WTC11 (cell line): ENCODE data around the gene DCXR. TPM values are rescaled to one million over a fixed set of nuclear protein-coding genes. Genes with fewer than 3 reads are reported as not detected.
A peak's percentile ranks its signal among the peaks of the same experiment; 100 is the strongest.

Experiments
- ATAC-seq: fragments of 200-7000 bp; cut with Tn5 transposase; 2 replicates; pipeline ENCODE4 v1.10.0; 2021; ENCODE audit warnings: mild to moderate bottlenecking, moderate library complexity
- CTCF ChIA-PET: fragments of 300-600 bp; sonication (Branson Sonifier 250); formaldehyde crosslinking; loops from one replicate; lab custom pipeline; 2021; ENCODE audit warnings: antibody characterized with exemption; lab: Charles Lee
- POLR2A ChIA-PET: fragments of 350-600 bp; sonication (Branson Sonifier 250); formaldehyde crosslinking; loops from one replicate; lab custom pipeline; 2021; ENCODE audit warnings: antibody characterized with exemption; lab: Charles Lee
- DNase-seq: peaks from one replicate; pipeline ENCODE4 v3.0.0; 2021; ENCODE audit warnings: low spot score
- H3K27ac Mint-ChIP-seq: 2 replicates; pipeline ENCODE4 v1.8.0; 2021; ENCODE audit warnings: mixed read lengths
- H3K27me3 Mint-ChIP-seq: 2 replicates; pipeline ENCODE4 v1.8.0; 2021; ENCODE audit warnings: low read depth, mild to moderate bottlenecking, moderate library complexity, mixed read lengths
- H3K36me3 Mint-ChIP-seq: 2 replicates; pipeline ENCODE4 v1.8.0; 2021; ENCODE audit warnings: mixed read lengths
- H3K4me1 Mint-ChIP-seq: 2 replicates; pipeline ENCODE4 v1.8.0; 2022; ENCODE audit warnings: mixed read lengths
- H3K4me3 Mint-ChIP-seq: 2 replicates; pipeline ENCODE4 v1.8.0; 2021; ENCODE audit warnings: mild to moderate bottlenecking, moderate library complexity, mixed read lengths
- H3K9me3 Mint-ChIP-seq: 2 replicates; pipeline ENCODE4 v1.8.0; 2021; ENCODE audit warnings: mixed read lengths
- AFF4 ChIP-seq: sonication (generic); formaldehyde crosslinking; IDR thresholded peaks from 2 replicates; pipeline ENCODE4 v1.8.1; 2023; ENCODE audit warnings: mild to moderate bottlenecking, missing genetic modification reagents, borderline replicate concordance
- ELF4 ChIP-seq: sonication (generic); formaldehyde crosslinking; IDR thresholded peaks from 2 replicates; pipeline ENCODE4 v1.8.1; 2022; ENCODE audit warnings: low read depth, mild to moderate bottlenecking, moderate library complexity, missing genetic modification reagents
- FOXP4 ChIP-seq: sonication (generic); formaldehyde crosslinking; IDR thresholded peaks from 2 replicates; pipeline ENCODE4 v1.8.0; 2022; ENCODE audit warnings: mild to moderate bottlenecking, missing genetic modification reagents
- HMGXB4 ChIP-seq: sonication (generic); formaldehyde crosslinking; IDR thresholded peaks from 2 replicates; pipeline ENCODE4 v1.8.1; 2023; ENCODE audit warnings: mild to moderate bottlenecking, moderate library complexity, missing genetic modification reagents
- IRF2 ChIP-seq: sonication (generic); formaldehyde crosslinking; IDR thresholded peaks from 2 replicates; pipeline ENCODE4 v1.8.0; 2022; ENCODE audit warnings: low read depth, missing genetic modification reagents, borderline replicate concordance
- JAZF1 ChIP-seq: fragments of 250-450 bp; sonication (Bioruptor Pico); IDR thresholded peaks from 2 replicates; pipeline ENCODE4 v1.9.0; 2021; ENCODE audit warnings: moderate library complexity, mild to moderate bottlenecking, inconsistent platforms
- NR1H2 ChIP-seq: sonication (generic); formaldehyde crosslinking; IDR thresholded peaks from 2 replicates; pipeline ENCODE4 v1.9.0; 2021; ENCODE audit warnings: mild to moderate bottlenecking, moderate library complexity, missing genetic modification reagents
- RELA ChIP-seq: sonication (generic); formaldehyde crosslinking; IDR thresholded peaks from 2 replicates; pipeline ENCODE4 v1.8.1; 2022; ENCODE audit warnings: missing genetic modification reagents, mild to moderate bottlenecking, borderline replicate concordance
- SMAD4 ChIP-seq: sonication (generic); formaldehyde crosslinking; IDR thresholded peaks from 2 replicates; pipeline ENCODE4 v1.8.0; 2022; ENCODE audit warnings: mild to moderate bottlenecking, missing genetic modification reagents
- ZMAT4 ChIP-seq: fragments of 250-450 bp; sonication (Bioruptor Pico); IDR thresholded peaks from 2 replicates; pipeline ENCODE4 v1.9.0; 2021; ENCODE audit warnings: mild to moderate bottlenecking
- ZNF671 ChIP-seq: fragments of 250-450 bp; sonication (Bioruptor Pico); IDR thresholded peaks from 2 replicates; pipeline ENCODE4 v1.8.0; 2021; ENCODE audit warnings: mild to moderate bottlenecking
- total RNA-seq: library from RNA; stranded (reverse); gene quantifications from 3 replicates; pipeline ENCODE4 v1.2.3, GENCODE V29; 2021
- TF ChIP-seq, protein P1 (sequence below): fragments of 200-600 bp; IDR thresholded peaks from 2 replicates; pipeline ENCODE4 v1.8.0; 2022; ENCODE audit warnings: antibody characterized with exemption
- TF ChIP-seq, protein P2 (sequence below): sonication (generic); formaldehyde crosslinking; IDR thresholded peaks from 2 replicates; pipeline ENCODE4 v1.8.1; 2022; ENCODE audit warnings: mild to moderate bottlenecking, moderate library complexity, missing genetic modification reagents
- TF ChIP-seq, protein P3 (sequence below): sonication (generic); formaldehyde crosslinking; IDR thresholded peaks from 2 replicates; pipeline ENCODE4 v1.8.0; 2022; ENCODE audit warnings: mild to moderate bottlenecking, missing genetic modification reagents
- TF ChIP-seq, protein P4 (sequence below): sonication (generic); formaldehyde crosslinking; IDR thresholded peaks from 2 replicates; pipeline ENCODE4 v1.8.0; 2022; ENCODE audit warnings: mild to moderate bottlenecking, missing genetic modification reagents

Gene DCXR
- total RNA-seq, 1 experiment from 2014 or later = 130 TPM

GRCh38 chr17:82064433-82065192, 27.1 kb upstream of the DCXR start:
- Mint-ChIP-seq H3K27ac (no peak overlapping the region), H3K4me1 (0 out of 2 replicates have a peak, but pooled peaks cover 2% of the 10 kb centered on the region), H3K9me3 (no peaks in the 10 kb centered on the region), H3K36me3 (peaks cover 3% of the 10 kb centered on the region; the same call in 1 of the 2 replicates), H3K27me3 (no peaks in the 10 kb centered on the region; the same call in 1 of the 2 replicates), H3K4me3 (peak overlapping the region; percentile 67)
- POLR2A ChIA-PET = no interaction called here
- ATAC-seq = no peak; the same call in 1 of the 2 replicates
- CTCF ChIA-PET = interaction anchor here (1.4 to 3.4 kb wide), 4 partner anchors 27 to 89 kb away, joined by 5 to 19 read pairs (median 8); partner anchors contain the start of gene DCXR
- no peak for DNase-seq
- no peak for TF ChIP-seq IRF2 (CRISPR knock-in tag)
- TF ChIP-seq, protein P1, sequence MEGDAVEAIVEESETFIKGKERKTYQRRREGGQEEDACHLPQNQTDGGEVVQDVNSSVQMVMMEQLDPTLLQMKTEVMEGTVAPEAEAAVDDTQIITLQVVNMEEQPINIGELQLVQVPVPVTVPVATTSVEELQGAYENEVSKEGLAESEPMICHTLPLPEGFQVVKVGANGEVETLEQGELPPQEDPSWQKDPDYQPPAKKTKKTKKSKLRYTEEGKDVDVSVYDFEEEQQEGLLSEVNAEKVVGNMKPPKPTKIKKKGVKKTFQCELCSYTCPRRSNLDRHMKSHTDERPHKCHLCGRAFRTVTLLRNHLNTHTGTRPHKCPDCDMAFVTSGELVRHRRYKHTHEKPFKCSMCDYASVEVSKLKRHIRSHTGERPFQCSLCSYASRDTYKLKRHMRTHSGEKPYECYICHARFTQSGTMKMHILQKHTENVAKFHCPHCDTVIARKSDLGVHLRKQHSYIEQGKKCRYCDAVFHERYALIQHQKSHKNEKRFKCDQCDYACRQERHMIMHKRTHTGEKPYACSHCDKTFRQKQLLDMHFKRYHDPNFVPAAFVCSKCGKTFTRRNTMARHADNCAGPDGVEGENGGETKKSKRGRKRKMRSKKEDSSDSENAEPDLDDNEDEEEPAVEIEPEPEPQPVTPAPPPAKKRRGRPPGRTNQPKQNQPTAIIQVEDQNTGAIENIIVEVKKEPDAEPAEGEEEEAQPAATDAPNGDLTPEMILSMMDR = no peak
- TF ChIP-seq RELA (CRISPR knock-in tag) = no peak
- TF ChIP-seq, protein P2, sequence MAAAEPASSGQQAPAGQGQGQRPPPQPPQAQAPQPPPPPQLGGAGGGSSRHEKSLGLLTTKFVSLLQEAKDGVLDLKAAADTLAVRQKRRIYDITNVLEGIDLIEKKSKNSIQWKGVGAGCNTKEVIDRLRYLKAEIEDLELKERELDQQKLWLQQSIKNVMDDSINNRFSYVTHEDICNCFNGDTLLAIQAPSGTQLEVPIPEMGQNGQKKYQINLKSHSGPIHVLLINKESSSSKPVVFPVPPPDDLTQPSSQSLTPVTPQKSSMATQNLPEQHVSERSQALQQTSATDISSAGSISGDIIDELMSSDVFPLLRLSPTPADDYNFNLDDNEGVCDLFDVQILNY (CRISPR knock-in tag) = no peak
- no peak for TF ChIP-seq NR1H2 (CRISPR knock-in tag)
- TF ChIP-seq, protein P3, sequence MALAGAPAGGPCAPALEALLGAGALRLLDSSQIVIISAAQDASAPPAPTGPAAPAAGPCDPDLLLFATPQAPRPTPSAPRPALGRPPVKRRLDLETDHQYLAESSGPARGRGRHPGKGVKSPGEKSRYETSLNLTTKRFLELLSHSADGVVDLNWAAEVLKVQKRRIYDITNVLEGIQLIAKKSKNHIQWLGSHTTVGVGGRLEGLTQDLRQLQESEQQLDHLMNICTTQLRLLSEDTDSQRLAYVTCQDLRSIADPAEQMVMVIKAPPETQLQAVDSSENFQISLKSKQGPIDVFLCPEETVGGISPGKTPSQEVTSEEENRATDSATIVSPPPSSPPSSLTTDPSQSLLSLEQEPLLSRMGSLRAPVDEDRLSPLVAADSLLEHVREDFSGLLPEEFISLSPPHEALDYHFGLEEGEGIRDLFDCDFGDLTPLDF (CRISPR knock-in tag) = no peak
- no peak for TF ChIP-seq ZNF671 (CRISPR knock-in tag)
- TF ChIP-seq ZMAT4 (CRISPR knock-in tag) = no peak

DNA sequence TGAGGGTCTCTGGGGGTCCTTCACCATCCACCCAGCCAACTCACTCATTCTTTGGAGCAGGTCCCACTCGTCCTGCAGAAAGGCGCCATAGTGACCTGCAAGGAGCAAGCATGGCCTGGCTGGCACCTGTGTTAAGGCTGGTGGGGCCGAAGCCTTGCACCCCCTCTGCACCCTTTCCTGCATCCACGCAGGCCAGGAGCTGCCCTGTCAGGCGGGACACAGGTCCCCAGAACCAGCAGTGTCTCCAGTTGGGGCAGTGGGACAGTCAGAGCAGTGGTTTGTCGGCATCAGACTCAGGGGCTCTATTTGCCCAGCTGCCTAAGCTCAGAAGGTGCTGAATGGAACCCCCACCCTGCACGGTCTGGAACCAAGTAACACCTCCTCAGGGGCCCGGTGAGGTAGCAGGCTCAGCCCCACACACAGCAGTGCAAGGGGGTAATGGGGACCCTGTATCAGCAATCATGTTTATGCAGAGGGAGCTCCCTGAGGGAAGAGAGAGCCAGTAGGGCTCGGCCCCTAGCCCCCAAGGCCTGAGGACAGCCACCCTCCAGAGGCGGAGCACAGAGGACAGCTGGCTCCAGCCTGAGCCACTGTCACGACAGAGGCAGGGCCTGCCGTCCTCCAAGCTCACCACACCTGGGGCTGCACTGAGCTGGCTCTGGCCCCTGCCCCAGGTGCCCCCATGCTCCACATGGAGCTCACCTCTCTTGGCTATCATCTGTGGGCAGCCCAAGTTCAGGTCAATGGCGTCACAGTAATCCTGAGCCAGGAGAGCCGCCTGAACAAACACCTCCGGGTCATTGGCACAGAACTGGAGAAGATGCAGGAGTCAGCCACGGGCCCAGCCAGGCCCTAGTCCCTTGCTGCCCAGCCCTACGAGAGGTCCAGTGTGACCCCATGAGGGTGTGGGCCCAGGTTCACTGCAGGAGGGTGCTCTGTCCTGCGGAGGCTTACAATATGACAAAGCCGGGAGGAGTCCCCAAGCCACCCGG, 26.2 kb upstream of the DCXR start:
- H3K27ac Mint-ChIP-seq = no peak overlapping the region
- no peak for TF ChIP-seq FOXP4
- TF ChIP-seq, all 79 proteins: peak for 0
- H3K4me1 Mint-ChIP-seq = 0 out of 2 replicates have a peak, but pooled peaks cover 2% of the 10 kb centered on the region
- peaks cover 3% of the 10 kb centered on the region; the same call in 1 of the 2 replicates for H3K36me3 Mint-ChIP-seq
- ChIA-PET CTCF (interaction anchor here (0.7 to 2.6 kb wide), 4 partner anchors 26 to 90 kb away, joined by 3 to 19 read pairs (median 6); partner anchors contain the start of gene DCXR), POLR2A (no interaction called here)
- peak overlapping the region; percentile 67 for H3K4me3 Mint-ChIP-seq
- ATAC-seq = no peak
- DNase-seq = no peak
- H3K27me3 Mint-ChIP-seq = no peaks in the 10 kb centered on the region
- H3K9me3 Mint-ChIP-seq = no peaks in the 10 kb centered on the region

DNA sequence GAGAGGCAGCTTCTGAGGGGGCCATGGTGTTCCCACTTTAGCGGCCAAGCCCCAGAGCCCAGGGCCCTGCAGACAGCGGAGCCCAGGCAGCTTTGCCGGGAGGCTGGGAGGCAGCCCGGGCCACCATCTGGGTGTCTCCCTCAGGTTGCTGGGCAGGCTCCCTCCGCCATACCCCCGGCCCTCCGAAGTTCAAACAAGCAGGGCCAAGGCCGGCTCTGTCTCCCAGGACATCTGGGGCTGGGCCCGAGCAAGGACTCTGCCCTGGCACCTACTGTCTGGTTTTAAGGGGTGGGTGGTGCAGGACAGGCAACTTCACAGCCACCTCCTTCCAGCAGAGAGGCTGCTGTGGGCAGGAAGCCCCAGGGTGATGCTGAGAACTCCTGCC, 25.5 kb upstream of the DCXR start:
- no peak overlapping the region for H3K27ac Mint-ChIP-seq
- no peaks in the 10 kb centered on the region for H3K27me3 Mint-ChIP-seq
- H3K4me3 Mint-ChIP-seq = no peak overlapping the region
- ATAC-seq (no peak), DNase-seq (no peak)
- H3K9me3 Mint-ChIP-seq = no peaks in the 10 kb centered on the region
- ChIA-PET CTCF (interaction anchor here (2.2 to 2.6 kb wide), 2 partner anchors 25 to 33 kb away, joined by 7 to 19 read pairs; partner anchors contain the start of gene DCXR), POLR2A (no interaction called here)
- H3K36me3 Mint-ChIP-seq = peaks cover 3% of the 10 kb centered on the region; the same call in 1 of the 2 replicates
- 0 out of 2 replicates have a peak, but pooled peaks cover 2% of the 10 kb centered on the region for H3K4me1 Mint-ChIP-seq
- TF ChIP-seq AFF4 (no peak), ELF4 (CRISPR knock-in tag) (no peak), JAZF1 (no peak), HMGXB4 (no peak), SMAD4 (CRISPR knock-in tag) (no peak)
- TF ChIP-seq, protein P4, sequence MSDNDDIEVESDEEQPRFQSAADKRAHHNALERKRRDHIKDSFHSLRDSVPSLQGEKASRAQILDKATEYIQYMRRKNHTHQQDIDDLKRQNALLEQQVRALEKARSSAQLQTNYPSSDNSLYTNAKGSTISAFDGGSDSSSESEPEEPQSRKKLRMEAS (CRISPR knock-in tag) = no peak
